Cerebellar cortex (tissue), 1 donor: ENCODE measurements around the gene NTRK2.
A peak's percentile ranks its signal among the peaks of the same experiment; 100 is the strongest.

Experiments used
- DNase-seq: peaks from one replicate; pipeline ENCODE4 v3.0.0-alpha.2; 2015; ENCODE audit warnings: low spot score

NTRK2 gene

DNA sequence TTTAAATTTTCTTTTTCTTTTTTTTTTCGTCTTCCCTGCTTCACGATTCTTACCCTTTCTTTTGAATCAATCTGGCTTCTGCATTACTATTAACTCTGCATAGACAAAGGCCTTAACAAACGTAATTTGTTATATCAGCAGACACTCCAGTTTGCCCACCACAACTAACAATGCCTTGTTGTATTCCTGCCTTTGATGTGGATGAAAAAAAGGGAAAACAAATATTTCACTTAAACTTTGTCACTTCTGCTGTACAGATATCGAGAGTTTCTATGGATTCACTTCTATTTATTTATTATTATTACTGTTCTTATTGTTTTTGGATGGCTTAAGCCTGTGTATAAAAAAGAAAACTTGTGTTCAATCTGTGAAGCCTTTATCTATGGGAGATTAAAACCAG is 352.2 kb downstream of the NTRK2 start:
- DNase-seq: no peak

DNA sequence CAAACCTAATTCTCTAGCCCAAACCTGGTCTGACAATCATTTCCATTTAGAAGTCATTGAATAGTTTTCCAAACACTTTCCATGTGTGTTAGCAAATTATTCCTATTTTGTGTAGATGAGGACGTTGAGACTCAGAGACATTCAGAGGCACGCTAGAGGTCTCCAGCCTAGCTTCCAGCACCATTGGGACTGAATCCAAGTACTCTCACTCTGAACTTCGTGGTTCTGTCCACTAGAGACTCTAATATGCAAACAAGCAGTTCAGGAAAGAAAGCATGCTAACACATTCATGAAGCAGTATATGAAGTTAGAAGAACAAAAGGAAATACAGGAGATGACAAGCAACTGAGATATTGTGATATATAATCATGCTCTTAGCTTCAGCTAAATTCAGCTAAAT is 354.8 kb downstream of the NTRK2 start:
- peak; percentile 57 for DNase-seq

DNA sequence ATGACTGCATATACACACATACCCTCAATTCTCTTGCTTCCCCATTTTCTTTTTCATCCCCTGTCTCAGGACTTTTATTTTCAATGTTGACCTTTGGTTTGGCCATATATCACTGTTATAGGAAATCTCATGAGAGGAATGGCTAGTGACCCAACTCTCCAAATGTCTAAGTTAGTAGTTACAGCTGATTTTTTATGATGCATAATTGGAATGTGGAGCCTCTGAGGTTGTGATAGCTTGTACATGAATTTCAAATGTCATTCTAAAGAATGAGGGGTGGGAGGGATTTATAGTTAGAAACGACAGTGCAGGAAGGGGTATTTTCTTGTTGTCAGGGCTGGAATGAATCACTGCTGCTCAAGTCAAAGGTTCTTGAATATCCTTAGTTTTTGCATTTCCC is 356.1 kb downstream of the NTRK2 start:
- no peak for DNase-seq

DNA sequence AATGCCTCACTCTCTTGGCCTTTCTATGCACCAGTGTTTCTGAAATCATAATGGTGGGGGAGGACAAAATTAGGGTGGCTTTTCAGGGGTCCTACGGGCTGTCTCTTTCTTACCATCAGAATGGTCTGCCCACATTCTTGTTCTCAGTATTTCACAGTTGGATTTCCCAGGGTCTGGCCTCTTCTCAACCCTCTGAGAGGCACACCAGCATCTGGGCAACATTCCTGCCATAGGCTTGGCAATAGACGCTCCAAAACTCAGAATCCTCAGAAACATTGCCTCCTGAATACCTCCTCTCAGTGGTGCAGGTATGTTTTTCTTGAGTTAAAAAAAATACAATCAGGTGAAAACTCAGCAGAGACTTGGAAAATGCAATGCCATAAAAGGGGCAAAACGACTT is 358.3 kb downstream of the NTRK2 start:
- DNase-seq: no peak

DNA sequence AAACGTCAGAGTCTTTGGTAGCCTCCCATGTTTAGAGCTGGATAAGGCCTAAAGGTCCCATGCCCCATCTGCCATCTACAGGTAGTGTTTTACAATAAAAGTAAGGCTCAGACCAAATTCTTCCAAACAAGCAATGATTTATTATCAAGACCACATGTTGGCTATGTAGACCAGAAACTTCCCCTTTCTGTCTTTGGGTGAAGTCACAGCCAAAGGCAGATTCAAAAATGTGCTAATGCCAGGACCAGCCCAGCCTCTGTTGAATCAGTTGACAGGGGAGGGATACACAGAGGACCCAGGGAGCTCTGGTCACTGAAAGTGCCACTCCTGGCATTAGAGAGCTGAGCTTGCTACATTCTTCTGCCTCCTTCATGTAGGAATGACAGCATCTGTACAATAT is 360.8 kb downstream of the NTRK2 start:
- peak; percentile 24 for DNase-seq

DNA sequence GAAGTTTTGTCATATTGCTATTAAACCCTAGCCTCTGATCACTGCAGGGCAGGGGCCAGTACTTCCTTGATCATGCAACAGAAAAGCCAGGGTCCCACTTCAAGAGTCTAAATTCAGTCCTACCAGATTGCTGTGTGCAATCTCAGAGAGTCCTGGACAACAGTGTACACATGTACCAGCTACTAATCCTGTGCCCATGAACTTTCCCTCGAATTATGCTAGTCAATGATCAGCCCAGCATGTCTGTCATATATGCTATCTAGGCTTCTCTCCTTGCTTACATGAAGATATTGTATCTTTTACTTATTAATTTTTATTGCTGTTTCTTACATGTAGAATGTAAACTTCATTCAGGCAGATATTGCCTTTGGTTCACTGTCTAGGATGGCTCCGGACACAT is 367.0 kb downstream of the NTRK2 start:
- DNase-seq: no peak

DNA sequence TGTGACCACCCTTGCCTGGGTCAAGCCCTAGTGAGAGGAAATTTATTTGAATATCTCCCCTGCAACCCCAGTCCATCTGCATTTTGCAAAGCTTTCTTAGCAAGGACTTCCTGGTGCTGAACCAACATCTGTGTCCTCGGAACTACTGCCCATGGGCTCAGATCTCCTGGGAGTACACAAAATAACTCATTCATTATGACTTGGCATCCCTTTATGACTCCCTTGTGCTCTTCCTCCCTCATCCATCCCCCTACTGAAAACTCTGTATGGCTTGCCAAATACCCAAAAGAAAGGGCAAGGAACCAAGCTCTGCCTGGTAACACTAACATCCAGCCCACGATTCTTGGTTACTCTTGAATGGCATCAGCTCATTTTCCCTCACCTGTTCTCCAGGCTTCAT is 368.5 kb downstream of the NTRK2 start:
- no peak for DNase-seq

DNA sequence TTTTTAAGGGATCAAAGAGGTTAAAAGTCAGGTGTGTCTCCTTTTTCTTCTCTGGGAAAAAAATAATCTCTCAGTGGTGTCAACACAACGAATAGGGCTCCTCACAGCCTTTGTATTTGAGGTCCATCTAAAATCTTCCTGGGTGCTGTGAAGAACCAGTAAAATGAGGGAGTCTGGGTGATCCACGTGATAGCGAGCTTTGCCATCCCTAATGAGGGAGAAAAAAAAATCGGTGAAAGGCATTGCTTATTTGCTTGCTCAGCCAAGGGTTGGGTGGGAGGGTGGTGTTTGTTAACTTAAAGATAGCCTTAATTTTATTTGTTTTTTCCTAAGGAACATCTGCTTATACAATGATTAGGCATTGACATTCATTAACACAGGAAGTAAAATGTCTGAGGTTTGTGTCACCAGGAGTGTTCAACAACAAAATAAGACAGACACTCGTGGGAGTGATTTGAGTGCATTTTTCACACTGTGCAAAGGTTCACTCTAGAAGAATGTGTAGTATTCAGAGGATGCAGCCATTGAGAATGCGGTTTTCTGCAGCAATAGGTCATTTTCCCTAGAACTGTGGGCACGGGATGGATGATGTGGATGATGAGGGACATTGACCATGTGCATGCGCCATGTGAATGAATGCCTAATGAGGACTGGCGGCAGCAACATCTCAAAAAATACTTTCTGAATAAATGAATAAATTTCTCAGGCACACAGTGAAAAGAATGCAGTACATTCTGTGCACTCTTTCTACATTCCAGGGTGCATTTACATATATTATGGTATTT is 369.5 kb downstream of the NTRK2 start:
- no peak for DNase-seq

DNA sequence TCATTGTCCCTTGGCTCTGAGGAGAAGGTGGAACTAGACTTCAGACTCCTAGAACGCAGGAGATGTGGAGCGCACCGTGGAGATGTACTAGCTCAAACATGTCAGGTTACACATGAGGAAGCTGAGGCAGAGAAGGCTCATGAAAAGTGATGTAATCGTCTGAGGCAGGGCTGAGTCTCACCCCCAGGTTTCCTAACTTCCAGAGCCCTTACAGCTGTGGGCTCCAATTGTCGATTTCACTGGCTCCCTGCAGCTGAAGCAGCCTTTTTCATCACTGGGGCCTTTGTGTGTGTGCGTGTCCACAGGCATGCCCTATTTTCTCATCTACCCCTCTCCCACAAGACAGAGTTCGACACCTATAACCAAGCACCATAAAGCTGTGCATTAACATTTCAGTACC is 370.6 kb downstream of the NTRK2 start:
- no peak for DNase-seq

DNA sequence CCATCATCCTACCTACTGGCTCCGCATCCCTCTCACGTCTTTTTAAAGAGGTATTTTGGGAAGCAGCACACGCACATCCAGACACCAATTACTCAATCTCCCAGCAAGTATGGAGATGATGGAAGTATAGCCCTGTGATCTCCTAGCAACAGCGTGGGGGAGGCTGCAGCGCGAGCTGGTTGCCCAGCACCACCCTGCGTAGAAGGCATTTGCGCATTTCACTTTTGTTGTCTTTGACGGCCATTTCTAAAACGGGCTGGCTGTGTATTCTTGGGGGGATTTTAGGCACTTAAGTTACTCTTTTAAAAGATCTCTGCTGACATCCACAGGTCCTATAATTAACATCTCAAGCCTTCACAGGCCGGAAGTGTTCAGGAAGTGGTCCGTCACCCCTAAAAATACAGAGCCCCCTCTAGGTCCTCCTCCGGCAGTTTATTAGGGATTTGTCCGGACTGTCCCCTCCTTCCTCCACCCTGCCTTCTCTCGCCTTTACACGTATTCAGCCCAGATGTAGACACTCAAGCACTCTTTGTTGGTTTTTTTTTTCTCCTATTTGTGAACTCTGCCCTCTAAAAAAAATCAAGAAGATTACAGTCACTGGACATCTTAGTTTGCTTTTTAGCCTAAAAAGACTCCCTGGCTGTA is 371.4 kb downstream of the NTRK2 start:
- no peak for DNase-seq

DNA sequence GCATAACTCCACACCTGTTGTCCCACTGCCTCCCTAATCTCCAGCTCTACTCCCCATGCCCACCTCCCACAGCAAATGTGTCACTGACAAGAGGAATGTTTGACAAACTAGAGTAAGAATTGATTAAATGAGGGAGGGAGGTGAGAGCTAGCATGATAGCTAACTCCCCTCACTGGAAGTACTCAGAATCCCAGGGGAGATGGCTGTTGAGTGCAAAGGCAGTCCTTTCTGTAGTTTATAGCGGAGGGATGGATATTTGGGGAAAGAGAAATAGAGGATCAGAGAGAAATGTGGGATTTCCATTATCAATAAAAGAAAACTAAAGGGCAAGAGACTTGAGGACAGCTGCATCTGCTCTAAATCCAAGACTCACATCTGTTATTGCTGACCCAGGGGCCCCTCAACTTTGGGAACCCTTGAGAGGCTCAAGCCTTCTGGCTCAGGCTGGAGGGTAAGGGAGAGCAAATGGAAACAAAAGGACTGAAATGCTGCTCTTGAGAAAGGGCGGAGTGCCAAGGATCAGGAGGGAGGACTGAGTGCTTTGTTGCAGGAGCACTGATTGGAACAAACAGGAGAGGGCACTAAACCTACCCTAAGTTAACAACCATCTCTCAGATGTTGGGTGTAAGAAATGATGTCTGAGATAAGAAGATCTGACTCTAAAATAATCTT is 372.1 kb downstream of the NTRK2 start:
- no peak for DNase-seq

DNA sequence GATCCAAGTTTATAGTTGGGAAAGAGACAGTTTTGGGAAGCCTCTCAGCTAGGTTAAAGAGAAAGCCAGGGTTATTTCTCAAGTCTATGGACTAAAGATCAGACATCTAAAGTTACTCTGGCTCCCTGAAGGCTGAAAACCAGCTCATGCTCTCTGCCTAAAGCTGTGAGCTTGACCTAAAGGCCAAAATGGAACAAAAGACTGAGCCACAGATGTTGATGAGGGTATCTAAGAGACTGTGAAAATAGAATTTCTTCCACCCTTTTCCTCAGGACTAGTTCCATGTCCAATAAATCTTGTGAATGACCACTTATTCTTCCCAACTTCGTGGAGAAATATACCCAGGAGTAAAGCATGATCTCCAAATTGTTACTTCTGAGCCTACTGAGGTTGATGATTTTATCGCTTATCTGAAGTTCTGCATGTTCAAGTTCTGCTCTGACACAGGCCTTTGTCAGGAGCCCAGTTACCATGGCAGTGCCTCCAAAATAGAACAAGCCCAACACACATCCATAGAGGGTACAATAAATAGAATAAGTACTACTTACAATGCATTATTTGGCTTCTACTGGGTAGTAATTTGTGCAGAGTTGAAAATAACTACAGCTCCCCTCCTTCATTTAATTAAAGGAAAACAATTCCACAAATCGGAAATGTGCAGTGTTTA is 373.6 kb downstream of the NTRK2 start:
- DNase-seq: no peak

DNA sequence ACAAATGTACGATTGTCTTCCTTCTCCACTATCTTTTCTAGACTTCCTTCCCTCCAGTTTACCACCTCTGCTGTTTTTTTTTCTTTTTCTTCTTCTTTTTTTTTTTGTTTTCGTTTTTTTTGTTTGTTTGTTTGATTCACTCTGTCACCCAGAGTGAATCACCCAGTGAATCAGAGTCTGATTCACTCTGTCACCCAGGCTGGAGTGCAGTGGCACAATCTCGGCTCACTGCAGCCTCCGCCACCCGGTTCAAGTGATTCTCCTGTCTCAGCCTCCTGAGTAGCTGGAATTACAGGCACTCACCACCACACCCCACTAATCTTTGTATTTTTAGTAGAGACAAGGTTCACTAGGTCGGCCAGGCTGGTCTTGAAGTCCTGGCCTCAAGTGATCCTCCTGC is 375.7 kb downstream of the NTRK2 start:
- no peak for DNase-seq

DNA sequence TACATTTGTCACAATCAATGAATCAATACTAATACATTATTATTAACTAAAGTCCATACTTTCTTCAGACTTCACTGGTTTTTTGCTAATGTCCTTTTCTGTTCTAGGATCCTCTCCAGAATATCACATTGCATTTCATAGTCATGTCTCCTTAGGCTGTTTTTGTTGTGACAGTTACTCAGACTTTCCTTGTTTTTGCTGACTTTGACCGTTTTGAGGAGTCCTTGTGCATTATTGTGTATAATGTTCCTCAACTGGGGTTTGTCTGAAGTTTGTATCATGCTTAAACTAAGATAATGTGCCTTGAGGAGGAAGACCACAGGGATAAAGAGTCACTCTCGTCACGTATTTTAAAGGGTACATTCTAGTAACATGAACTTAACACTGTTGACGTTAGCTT is 376.9 kb downstream of the NTRK2 start:
- DNase-seq: no peak

DNA sequence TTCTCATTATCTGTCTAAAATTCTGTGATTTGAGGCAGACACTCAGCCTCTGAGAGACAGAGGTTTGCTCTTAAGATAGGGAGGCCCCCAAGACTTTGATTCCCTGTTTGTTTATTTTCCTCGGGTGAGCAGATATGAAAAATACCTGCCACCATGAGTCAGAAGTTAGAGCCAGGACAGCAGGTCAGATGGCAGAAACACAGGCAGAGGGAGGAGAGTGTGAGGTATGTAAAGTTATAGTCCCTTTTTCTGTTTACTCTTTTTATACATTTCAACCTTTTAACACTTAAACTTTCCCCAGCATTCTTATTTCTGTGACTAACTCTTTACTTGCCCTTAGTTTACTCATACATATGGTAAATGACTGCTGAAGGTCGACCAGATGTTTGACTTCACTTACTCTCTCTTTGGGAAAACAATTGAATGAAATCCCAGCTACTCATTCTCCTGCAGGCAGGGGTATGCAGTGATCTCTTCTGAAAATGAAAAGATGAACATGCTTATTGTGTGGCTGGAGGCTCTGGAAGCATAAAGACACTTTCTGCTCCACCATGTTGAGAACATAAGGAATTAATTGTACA is 383.8 kb downstream of the NTRK2 start:
- no peak for DNase-seq

DNA sequence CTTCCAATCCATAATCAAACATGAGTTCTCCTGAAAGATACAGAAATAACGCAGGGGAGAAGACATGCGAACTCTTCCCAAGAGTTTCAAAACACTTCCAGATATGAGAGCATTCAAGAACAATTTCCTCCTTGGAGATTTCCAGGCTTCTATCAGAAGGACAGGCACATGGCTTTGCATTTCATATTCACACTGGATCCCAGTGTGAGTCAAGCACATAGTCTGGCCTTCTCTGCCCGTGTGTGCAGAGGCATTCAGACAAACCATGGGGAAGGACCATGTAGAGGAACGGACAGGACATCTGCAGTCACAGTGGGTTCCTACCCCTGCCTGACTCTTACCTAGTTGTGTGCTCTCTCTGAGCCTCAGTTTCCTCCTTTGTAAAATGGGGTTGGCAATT is 384.5 kb downstream of the NTRK2 start:
- no peak for DNase-seq

DNA sequence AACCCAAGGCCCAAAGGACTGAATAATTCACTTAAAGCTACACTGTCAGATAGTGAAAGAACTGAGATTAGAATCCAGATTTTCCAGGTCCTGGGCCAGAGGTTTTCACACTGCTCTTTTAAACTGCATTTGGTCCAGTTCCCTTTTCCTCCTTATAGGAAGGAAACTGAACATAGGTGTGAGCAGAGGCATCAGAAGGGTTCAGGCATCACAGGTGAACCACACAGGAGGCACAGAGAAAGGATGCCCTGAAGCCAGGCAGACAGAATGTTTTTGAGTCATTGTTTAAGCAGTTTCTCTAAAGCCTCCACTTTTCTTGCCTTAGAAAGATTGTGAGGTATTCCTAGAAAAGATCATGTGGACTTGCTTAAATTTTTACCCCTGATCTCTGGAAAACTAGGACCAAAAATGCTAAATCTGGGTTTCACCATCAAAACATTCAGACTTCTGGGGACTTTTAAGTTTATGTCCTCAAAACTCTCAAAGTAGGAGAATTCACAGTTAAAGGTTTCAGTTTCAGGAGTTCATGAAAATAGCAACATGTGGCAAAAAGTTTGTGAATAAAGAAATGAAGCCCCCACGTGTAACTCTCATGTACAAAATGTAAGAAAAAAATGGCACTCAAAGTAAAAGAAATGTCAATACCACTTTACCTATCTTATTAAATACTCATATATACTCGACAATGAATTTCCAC is 386.1 kb downstream of the NTRK2 start:
- DNase-seq: no peak

DNA sequence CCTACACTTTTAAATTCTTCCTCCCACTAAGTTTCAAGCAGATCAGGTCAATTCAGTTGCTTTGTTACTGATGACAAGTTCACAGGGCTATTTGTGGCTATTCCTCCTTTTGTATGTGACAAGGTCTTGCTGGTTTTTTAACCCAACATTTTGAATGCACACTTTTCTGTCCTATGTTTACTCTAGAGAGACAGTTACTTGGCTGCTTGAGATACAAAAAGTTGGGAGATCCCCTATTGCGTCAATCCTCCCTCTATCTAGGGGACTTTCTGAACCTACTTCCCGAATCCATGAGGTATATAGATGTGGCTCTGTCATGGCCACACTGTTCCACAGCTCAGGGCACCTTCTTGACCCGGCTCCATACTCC is 386.7 kb downstream of the NTRK2 start:
- no peak for DNase-seq

DNA sequence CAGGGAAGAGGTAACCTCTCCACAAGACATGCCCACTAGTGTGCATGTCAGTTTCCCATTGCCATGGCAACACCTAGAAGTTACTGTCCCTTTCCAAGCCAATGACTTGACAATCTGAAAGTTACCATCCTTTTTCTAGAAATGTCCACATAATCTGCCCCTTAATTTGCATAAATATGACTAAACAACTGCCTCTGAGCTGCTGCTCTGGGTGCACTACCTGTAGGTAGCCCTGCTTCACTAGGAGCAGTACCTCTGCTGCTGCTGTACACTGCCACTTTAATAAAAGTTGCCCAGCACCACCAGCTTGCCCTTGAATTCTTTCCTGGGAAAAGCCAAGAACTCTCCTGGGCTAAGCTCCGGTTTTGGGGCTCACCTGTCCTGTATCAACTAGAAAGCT is 392.4 kb downstream of the NTRK2 start:
- DNase-seq: no peak

DNA sequence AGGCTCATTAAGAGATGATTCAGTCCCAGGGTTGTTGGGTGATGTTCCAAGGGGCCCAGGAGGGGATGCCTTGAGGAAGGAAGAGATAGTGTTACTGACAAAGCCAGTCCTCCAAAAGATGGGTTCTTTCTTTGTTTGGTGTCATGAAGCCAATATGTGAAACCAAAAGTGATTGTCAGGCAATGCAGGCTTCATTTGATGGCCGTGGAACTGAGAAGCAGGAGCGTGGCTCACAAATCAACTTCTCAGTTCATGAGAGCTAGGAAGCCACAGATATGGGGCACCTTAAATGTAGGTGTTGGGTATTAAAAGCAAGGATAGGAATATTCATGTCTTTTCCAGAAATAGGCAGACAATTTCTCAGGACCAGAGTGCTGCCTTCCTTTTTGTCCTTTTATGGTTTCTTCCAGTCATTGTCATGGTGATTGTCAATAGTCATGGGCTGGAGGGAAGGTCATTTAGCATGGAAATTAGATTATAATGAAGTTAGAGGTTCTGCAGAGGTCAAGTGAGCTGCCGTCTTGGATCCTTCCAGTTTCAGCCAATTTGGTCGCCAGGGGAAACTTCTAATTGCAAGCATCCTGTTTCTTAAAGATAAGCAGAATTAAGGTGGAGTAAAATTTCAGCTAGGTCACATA is 393.0 kb downstream of the NTRK2 start:
- no peak for DNase-seq

DNA sequence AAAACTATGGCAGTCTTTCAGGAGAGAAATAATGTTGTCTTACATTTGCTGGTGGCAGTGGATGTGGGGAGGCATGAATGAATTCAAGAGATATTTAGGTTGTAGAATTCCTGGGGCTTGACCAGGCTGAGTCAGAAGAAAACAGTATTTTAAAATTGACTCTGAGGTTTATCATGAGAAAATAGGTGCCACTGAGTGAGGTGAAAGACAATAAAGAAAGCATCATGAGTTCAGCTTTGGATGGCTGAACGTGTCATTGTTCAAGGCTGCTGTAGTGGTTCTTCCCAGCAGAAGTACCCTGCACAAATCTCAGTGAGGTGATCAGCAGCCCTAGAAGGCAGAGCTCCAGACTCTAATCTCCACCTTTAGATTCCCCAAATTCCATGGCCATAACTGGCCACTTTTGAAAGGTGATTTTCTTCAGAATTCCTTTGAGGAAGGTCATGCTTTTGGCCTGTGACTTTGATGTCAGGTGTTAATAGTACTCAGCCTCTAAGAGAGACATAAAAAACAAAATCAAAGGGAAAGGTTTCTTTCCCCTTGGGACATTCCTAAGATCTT is 395.4 kb downstream of the NTRK2 start:
- no peak for DNase-seq
